IMR-90 (cell line): ENCODE data around the gene SEMA4D. TPM values are rescaled to one million over a fixed set of nuclear protein-coding genes. Genes with fewer than 3 reads are reported as not detected.
A peak's percentile ranks its signal among the peaks of the same experiment; 100 is the strongest.

Experiments
- ATAC-seq: fragments of 200-7000 bp; cut with Tn5 transposase; 2 replicates; pipeline ENCODE4 v1.9.1; 2020; ENCODE audit warnings: low read depth, mild to moderate bottlenecking, moderate library complexity
- BruUV-seq: library from RNA; stranded (reverse); fragments of 400-500 nt; replicated peaks from 2 replicates; lab custom pipeline; 2021; lab: Mats Ljungman, UMichigan
- CTCF ChIA-PET: fragments of 300-600 bp; formaldehyde crosslinking; extraction: SDS; loops from one replicate; lab custom pipeline; 2021; ENCODE audit warnings: antibody characterized with exemption; lab: Yijun Ruan, JAX
- POLR2A ChIA-PET: fragments of 300-600 bp; sonication (Branson Sonifier 250); formaldehyde crosslinking; loops from one replicate; lab custom pipeline; 2022; ENCODE audit warnings: antibody characterized with exemption; ENCODE audit not compliant: unreplicated experiment; lab: Charles Lee
- DNase-seq: peaks from one replicate; pipeline ENCODE4 v3.0.0; 2013
- H2AFZ ChIP-seq: replicated peaks from 2 replicates; pipeline ENCODE3; 2013; ENCODE audit warnings: low read length, mild to moderate bottlenecking; ENCODE audit not compliant: poor library complexity
- H2AK5ac ChIP-seq: 2 replicates; pipeline ENCODE4 v1.6.1; 2013; ENCODE audit warnings: low read depth, low read length, inconsistent platforms
- H2AK9ac ChIP-seq: replicated peaks from 2 replicates; pipeline ENCODE3; 2013; ENCODE audit warnings: mild to moderate bottlenecking, low read depth, low read length, moderate library complexity; ENCODE audit not compliant: poor library complexity
- H2BK120ac ChIP-seq: 2 replicates; pipeline ENCODE4 v1.6.1; 2013; ENCODE audit warnings: low read depth, low read length, inconsistent platforms
- H2BK15ac ChIP-seq: 3 replicates; pipeline ENCODE4 v1.6.1; 2013; ENCODE audit warnings: low read depth, low read length, inconsistent platforms
- H2BK20ac ChIP-seq: 2 replicates; pipeline ENCODE4 v1.6.1; 2013; ENCODE audit warnings: low read depth, mild to moderate bottlenecking, inconsistent platforms, low read length, moderate library complexity
- H2BK5ac ChIP-seq: 2 replicates; pipeline ENCODE4 v1.6.1; 2013; ENCODE audit warnings: mild to moderate bottlenecking, low read depth, low read length, inconsistent platforms; ENCODE audit not compliant: poor library complexity, severe bottlenecking
- H3K14ac ChIP-seq: replicated peaks from 2 replicates; pipeline ENCODE4 v1.6.1; 2013; ENCODE audit warnings: low read depth, low read length, inconsistent platforms
- H3K18ac ChIP-seq: 2 replicates; pipeline ENCODE4 v1.6.1; 2013; ENCODE audit warnings: low read depth, low read length, control low read depth
- H3K23ac ChIP-seq: 2 replicates; pipeline ENCODE4 v1.6.1; 2013; ENCODE audit warnings: low read depth, low read length, inconsistent platforms
- H3K27ac ChIP-seq: 2 replicates; pipeline ENCODE4 v1.5.1; 2013; ENCODE audit warnings: mild to moderate bottlenecking, control low read depth, low read length; ENCODE audit not compliant: insufficient read depth
- H3K27me3 ChIP-seq: 2 replicates; pipeline ENCODE4 v1.6.1; 2013; ENCODE audit warnings: low read length; ENCODE audit not compliant: control insufficient read depth, insufficient read depth
- H3K36me3 ChIP-seq: 2 replicates; pipeline ENCODE4 v1.6.1; 2013; ENCODE audit warnings: low read length, mixed read lengths; ENCODE audit not compliant: control insufficient read depth, insufficient read depth
- H3K4ac ChIP-seq: 2 replicates; pipeline ENCODE4 v1.6.1; 2013; ENCODE audit warnings: low read depth, low read length, inconsistent platforms
- H3K4me1 ChIP-seq: 2 replicates; pipeline ENCODE4 v1.6.1; 2013; ENCODE audit warnings: low read length, mixed read lengths; ENCODE audit not compliant: control insufficient read depth, insufficient read depth
- H3K4me2 ChIP-seq: 2 replicates; pipeline ENCODE4 v1.6.1; 2013; ENCODE audit warnings: low read depth, mild to moderate bottlenecking, control low read depth, low read length, moderate library complexity
- H3K4me3 ChIP-seq: 2 replicates; pipeline ENCODE4 v1.5.1; 2013; ENCODE audit warnings: low read depth, mild to moderate bottlenecking, control low read depth, low read length, moderate library complexity; ENCODE audit not compliant: insufficient read depth
- H3K56ac ChIP-seq: 2 replicates; pipeline ENCODE4 v1.6.1; 2013; ENCODE audit warnings: low read length, inconsistent platforms; ENCODE audit not compliant: insufficient read depth; ENCODE audit errors: extremely low read depth
- H3K79me1 ChIP-seq, 2 experiments: 2 replicates each; pipeline ENCODE4 v1.6.1; 2013; ENCODE audit warnings: low read length in 2 of 2, inconsistent platforms in 1 of 2, low read depth in 1 of 2
- H3K9ac ChIP-seq: 2 replicates; pipeline ENCODE4 v1.6.1; 2013; ENCODE audit warnings: low read depth, low read length, control low read depth
- H3K9me1 ChIP-seq: 2 replicates; pipeline ENCODE4 v1.6.1; 2013; ENCODE audit warnings: low read length, inconsistent platforms; ENCODE audit not compliant: insufficient read depth
- H3K9me3 ChIP-seq: 2 replicates; pipeline ENCODE4 v1.6.1; 2013; ENCODE audit warnings: low read length; ENCODE audit not compliant: control insufficient read depth, insufficient read depth
- H4K20me1 ChIP-seq: 2 replicates; pipeline ENCODE4 v1.6.1; 2013; ENCODE audit warnings: low read length, inconsistent platforms; ENCODE audit not compliant: insufficient read depth
- H4K5ac ChIP-seq: 2 replicates; pipeline ENCODE4 v1.6.1; 2013; ENCODE audit warnings: mild to moderate bottlenecking, low read depth, low read length, control low read depth
- H4K8ac ChIP-seq, 2 experiments: 2 replicates each; pipeline ENCODE4 v1.6.1; 2013; ENCODE audit warnings: low read depth in 2 of 2, low read length in 2 of 2, control low read depth in 1 of 2, inconsistent platforms in 1 of 2
- H4K91ac ChIP-seq: 2 replicates; pipeline ENCODE4 v1.6.1; 2013; ENCODE audit warnings: low read depth, low read length, inconsistent platforms; ENCODE audit not compliant: insufficient read depth
- BHLHE40 ChIP-seq: fragments of 150-350 bp; IDR thresholded peaks from 2 replicates; pipeline ENCODE4 v1.6.1; 2016; ENCODE audit warnings: mild to moderate bottlenecking, low read depth, low read length
- CEBPB ChIP-seq: IDR thresholded peaks from 2 replicates; pipeline ENCODE4 v1.6.1; 2012; ENCODE audit warnings: low read depth, low read length, improper control_type of control experiment
- CHD1 ChIP-seq: IDR thresholded peaks from 2 replicates; pipeline ENCODE4 v1.6.1; 2012; ENCODE audit warnings: low read depth, low read length, improper control_type of control experiment
- CTCF ChIP-seq: conservative IDR thresholded peaks from 2 replicates; pipeline ENCODE4 v1.5.1; 2012; ENCODE audit warnings: mild to moderate bottlenecking, low read depth, low read length, improper control_type of control experiment
- FOS ChIP-seq: fragments of 150-350 bp; IDR thresholded peaks from 2 replicates; pipeline ENCODE4 v1.6.1; 2016; ENCODE audit warnings: low read depth, low read length
- MAFK ChIP-seq: IDR thresholded peaks from 2 replicates; pipeline ENCODE4 v1.6.1; 2012; ENCODE audit warnings: low read depth, low read length, improper control_type of control experiment
- MAZ ChIP-seq: IDR thresholded peaks from 2 replicates; pipeline ENCODE4 v1.6.1; 2012; ENCODE audit warnings: low read depth, mild to moderate bottlenecking, low read length, improper control_type of control experiment, moderate library complexity, borderline replicate concordance
- MXI1 ChIP-seq: IDR thresholded peaks from 2 replicates; pipeline ENCODE4 v1.6.1; 2012; ENCODE audit warnings: low read depth, mild to moderate bottlenecking, low read length, moderate library complexity, borderline replicate concordance
- NFE2L2 ChIP-seq: fragments of 150-350 bp; IDR thresholded peaks from 2 replicates; pipeline ENCODE4 v1.6.1; 2016; ENCODE audit warnings: low read depth, mild to moderate bottlenecking, low read length
- POLR2A ChIP-seq: IDR thresholded peaks from 2 replicates; pipeline ENCODE4 v1.6.1; 2012; ENCODE audit warnings: mild to moderate bottlenecking, low read depth, low read length
- RAD21 ChIP-seq: IDR thresholded peaks from 2 replicates; pipeline ENCODE4 v1.6.1; 2012; ENCODE audit warnings: low read length, improper control_type of control experiment
- RCOR1 ChIP-seq: IDR thresholded peaks from 2 replicates; pipeline ENCODE4 v1.6.1; 2012; ENCODE audit warnings: mild to moderate bottlenecking, low read length, improper control_type of control experiment; ENCODE audit not compliant: insufficient replicate concordance
- RFX5 ChIP-seq: IDR thresholded peaks from 2 replicates; pipeline ENCODE4 v1.8.0; 2012; ENCODE audit warnings: low read depth, mild to moderate bottlenecking, low read length, moderate library complexity
- SMC3 ChIP-seq: fragments of 150-350 bp; IDR thresholded peaks from 2 replicates; pipeline ENCODE4 v1.6.1; 2016; ENCODE audit warnings: low read depth, mild to moderate bottlenecking, antibody characterized with exemption, low read length, moderate library complexity
- WGBS, 2 experiments: methylation state at CpG; one replicate each; pipeline versions ENCODE4 v1.1.5 to v1.1.7; 2013; ENCODE audit warnings: missing lambda C conversion rate in 2 of 2; ENCODE audit not compliant: insufficient read length in 1 of 2; ENCODE audit errors: extremely low coverage in 2 of 2; 5-methylcytosine and 5-hydroxymethylcytosine counted together
- dilution Hi-C: fragments of 300-500 bp; cut with HindIII; formaldehyde crosslinking; loops from one replicate; pipeline ENCODE4 v1.14.3; 2018; ENCODE audit warnings: low sequenced_read_pairs; ENCODE audit not compliant: unreplicated experiment
- in situ Hi-C: fragments of 300-500 bp; cut with MboI; formaldehyde crosslinking; loops from 3 replicates; pipeline ENCODE4 v1.14.3; 2019; ENCODE audit warnings: low sequenced_read_pairs, inconsistent platforms, mixed read lengths
- intact Hi-C: fragments of 100-400 bp; cut with micrococcal nuclease; formaldehyde crosslinking; loops from 2 replicates; pipeline ENCODE4 v1.10.0; 2022
- polyA plus RNA-seq, 3 experiments: library from polyadenylated mRNA; depleted of rRNA; stranded (reverse); fragments of >200 nt; gene quantifications; 2 replicates each; pipeline ENCODE4 v1.2.3, GENCODE V29; 2012; ENCODE audit warnings: low replicate concordance in 1 of 3
- total RNA-seq: library from RNA; depleted of rRNA; stranded (reverse); fragments of >200 nt; gene quantifications from 2 replicates; pipeline ENCODE4 v1.2.3, GENCODE V29; 2012
- TF ChIP-seq, protein P1 (sequence below): fragments of 150-350 bp; IDR thresholded peaks from 2 replicates; pipeline ENCODE4 v1.6.1; 2017; ENCODE audit warnings: mild to moderate bottlenecking, antibody characterized with exemption, low read length, low read depth
- TF ChIP-seq, protein P2 (sequence below): fragments of 150-350 bp; IDR thresholded peaks from 2 replicates; pipeline ENCODE4 v1.6.1; 2016; ENCODE audit warnings: low read depth, mild to moderate bottlenecking, low read length, moderate library complexity, borderline replicate concordance

Gene SEMA4D
- total and polyA plus RNA-seq, 2 of the 4 experiments (the other 2 are of a cell fraction) = 0.90 to 1.5 TPM

- peak overlapping the region; percentile 32 for H2BK120ac ChIP-seq
- H3K27ac ChIP-seq = no peak overlapping the region
- peak overlapping the region; percentile 44; the same call in 1 of the 3 replicates for H2BK15ac ChIP-seq
- ATAC-seq (no peak), DNase-seq (no peak)
- H3K4me3 ChIP-seq = no peak overlapping the region
- ChIA-PET POLR2A (no interaction called here), CTCF (no interaction called here)
- H3K4me1 ChIP-seq = peaks cover 25% of the 10 kb centered on the region
- H3K4ac ChIP-seq = peak overlapping the region; percentile 50
- peak overlapping the region; percentile 55 for H4K91ac ChIP-seq
- intact Hi-C loops = no loop called here
- WGBS, 2 experiments = no CpG with 5 or more reads among the region's 7 CpGs
- H4K20me1 ChIP-seq = no peaks in the 10 kb centered on the region
- no peaks in the 10 kb centered on the region for H3K27me3 ChIP-seq
- H2AK5ac ChIP-seq = no peak overlapping the region
- H3K23ac ChIP-seq = no peak overlapping the region
- H2AK9ac ChIP-seq = peak overlapping the region; percentile 26
- peak overlapping the region; percentile 46; the same call in 1 of the 2 replicates for H3K18ac ChIP-seq
- peaks cover 16% of the 10 kb centered on the region for H3K9me1 ChIP-seq
- no peak overlapping the region for H3K9ac ChIP-seq
- H3K9me3 ChIP-seq = no peaks in the 10 kb centered on the region
- 0 out of 2 replicates have a peak overlapping the region, but pooled peaks have one; percentile 37 for H3K14ac ChIP-seq
- no peak overlapping the region for H4K8ac ChIP-seq
- H2AFZ ChIP-seq = no peak overlapping the region
- peak overlapping the region; percentile 39; the same call in 1 of the 2 replicates for H4K5ac ChIP-seq
- peak overlapping the region; percentile 34; the same call in 1 of the 2 replicates for H2BK20ac ChIP-seq
- peaks cover 3% of the 10 kb centered on the region; the same call in 1 of the 2 replicates for H3K36me3 ChIP-seq
- dilution Hi-C loops = no loop called here
- peaks cover 0 to 7% of the 10 kb centered on the region in 2 experiments; a peak in 2 of 4 replicates for H3K79me1 ChIP-seq
- H3K56ac ChIP-seq = no peak overlapping the region
- no peak for TF ChIP-seq MXI1
- no peak for TF ChIP-seq POLR2A
- TF ChIP-seq CTCF = no peak
- no peak for TF ChIP-seq MAZ
- no peak for TF ChIP-seq BHLHE40
- no peak for TF ChIP-seq MAFK
- no peak for TF ChIP-seq RCOR1
- TF ChIP-seq, protein P1, sequence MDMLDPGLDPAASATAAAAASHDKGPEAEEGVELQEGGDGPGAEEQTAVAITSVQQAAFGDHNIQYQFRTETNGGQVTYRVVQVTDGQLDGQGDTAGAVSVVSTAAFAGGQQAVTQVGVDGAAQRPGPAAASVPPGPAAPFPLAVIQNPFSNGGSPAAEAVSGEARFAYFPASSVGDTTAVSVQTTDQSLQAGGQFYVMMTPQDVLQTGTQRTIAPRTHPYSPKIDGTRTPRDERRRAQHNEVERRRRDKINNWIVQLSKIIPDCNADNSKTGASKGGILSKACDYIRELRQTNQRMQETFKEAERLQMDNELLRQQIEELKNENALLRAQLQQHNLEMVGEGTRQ = no peak
- TF ChIP-seq CHD1 = no peak
- TF ChIP-seq RAD21 = no peak
- no peak for TF ChIP-seq SMC3
- TF ChIP-seq, protein P2, sequence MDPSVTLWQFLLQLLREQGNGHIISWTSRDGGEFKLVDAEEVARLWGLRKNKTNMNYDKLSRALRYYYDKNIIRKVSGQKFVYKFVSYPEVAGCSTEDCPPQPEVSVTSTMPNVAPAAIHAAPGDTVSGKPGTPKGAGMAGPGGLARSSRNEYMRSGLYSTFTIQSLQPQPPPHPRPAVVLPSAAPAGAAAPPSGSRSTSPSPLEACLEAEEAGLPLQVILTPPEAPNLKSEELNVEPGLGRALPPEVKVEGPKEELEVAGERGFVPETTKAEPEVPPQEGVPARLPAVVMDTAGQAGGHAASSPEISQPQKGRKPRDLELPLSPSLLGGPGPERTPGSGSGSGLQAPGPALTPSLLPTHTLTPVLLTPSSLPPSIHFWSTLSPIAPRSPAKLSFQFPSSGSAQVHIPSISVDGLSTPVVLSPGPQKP = no peak
- TF ChIP-seq CEBPB = no peak
- no peak for TF ChIP-seq FOS
- TF ChIP-seq RFX5 = no peak
- TF ChIP-seq NFE2L2 = no peak
- BruUV-seq = no TSS peak
- no peak overlapping the region for H3K4me2 ChIP-seq
- in situ Hi-C loops = no loop called here
- no peak overlapping the region for H2BK5ac ChIP-seq
Measured at GRCh38 chr9:89476546-89476945, 21.4 kb downstream of the SEMA4D start.
